ENCODE data around the gene DICER1.
A peak's percentile ranks its signal among the peaks of the same experiment; 100 is the strongest.

The DICER1 gene

GRCh38 chr14:95122621-95122945 is 34.7 kb downstream of the DICER1 start:
- no peak for FAIRE-seq

GRCh38 chr14:95121911-95122620 is 35.3 kb downstream of the DICER1 start:
- no peak for FAIRE-seq

DNA sequence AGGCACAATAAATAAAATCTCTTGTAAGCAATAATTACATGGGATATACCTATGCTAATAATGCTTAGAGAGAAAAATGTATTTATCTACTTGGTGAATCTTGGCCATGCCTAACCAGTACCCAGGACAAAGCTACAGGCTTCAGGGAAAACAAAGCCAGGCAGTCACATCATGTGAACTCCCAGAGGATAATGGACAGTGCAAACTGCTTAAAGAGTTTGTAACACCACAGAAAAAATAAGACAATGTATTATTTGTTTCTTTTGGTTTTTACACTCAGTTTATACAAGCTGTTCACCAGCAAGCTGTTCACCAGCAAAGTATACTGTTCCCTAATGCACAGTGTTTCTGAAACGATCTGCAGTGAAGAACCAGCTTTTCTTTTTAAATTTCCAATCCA is 38.0 kb downstream of the DICER1 start:
- no peak for FAIRE-seq

DNA sequence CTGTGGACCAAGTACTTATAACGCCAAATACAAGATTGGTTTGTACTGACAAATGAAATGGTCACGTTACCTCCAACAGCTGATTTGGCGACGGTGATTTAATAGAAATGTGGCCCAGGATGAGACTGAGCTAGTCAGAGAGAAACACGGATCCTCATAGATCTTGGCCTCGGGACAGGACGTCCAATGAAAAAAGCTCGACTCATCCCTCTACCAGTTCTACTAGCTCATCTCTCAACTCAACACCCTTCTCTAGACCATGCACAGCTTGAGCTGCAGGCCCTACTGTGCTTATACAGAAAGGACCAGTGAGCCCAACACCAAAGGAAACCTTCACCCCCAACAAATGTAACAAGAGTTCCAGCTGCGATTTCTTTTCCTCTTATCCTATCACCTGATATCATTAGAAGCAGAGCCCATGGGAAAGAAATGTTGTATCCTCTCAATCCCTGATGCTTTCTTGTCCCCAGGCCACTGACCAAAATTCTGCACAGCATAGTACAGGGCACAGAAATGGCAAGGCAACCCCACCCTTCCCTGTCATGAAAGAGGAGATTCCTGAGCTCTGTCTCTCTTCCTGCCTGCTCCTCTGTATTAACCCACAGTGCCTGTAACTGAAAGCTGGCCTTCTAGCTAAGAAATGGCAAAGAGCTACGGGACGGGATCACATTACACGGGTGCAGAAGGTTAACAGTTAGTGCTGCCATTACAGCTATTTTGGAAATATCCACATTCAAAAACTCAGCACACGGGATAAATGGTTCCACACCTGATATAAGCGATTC is 39.2 kb downstream of the DICER1 start:
- FAIRE-seq: no peak

DNA sequence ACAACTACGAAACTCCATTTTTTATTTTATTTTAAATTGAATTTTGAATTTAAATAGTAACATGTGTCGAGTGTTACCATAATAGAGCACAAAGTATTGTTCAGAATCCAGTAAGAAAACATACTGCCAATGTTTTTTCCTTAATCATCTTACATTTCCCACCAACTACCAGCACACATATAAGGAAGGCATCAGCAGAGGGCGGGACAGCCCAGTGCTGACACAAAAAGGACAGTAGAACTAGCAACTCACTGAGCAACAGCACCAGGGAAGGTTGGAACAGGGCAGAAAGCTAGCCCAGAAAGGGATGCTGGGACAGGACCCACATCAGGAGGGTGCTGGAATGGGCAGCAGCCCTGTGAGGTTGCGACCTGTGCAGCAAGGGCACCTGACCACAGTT is 43.9 kb downstream of the DICER1 start:
- FAIRE-seq: no peak

DNA sequence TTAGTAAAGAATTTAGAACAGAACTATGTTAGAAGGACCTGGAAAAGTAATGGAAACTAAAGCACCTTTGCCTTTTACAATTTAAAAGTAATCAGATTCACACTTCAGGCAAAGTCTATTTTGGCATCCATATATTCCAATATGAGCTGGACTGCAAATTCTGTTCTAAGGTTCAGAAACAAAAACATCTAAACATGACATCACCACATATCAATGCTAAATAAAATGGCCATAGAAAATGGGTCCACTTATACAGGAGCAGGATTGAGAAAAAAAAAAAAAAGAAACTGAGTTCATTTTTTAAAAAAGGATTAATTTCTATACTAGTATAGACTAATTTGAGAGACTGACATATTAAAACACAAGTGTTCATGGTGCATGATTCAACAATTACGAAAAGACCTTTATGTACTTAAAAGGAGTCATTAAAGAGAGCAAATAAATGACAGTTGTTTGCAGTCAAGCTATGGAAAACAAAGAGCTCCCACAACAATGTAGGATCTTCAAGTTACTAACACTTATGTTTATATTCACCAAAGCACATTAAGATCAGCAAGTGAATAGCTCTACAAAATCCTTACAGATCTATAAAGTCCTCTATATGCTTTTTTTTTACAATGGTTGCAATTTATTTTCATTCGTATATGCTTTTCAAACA is 45.7 kb downstream of the DICER1 start:
- FAIRE-seq: peak; percentile 56

- FAIRE-seq: no peak
Measured at GRCh38 chr14:95110178-95110577, 47.2 kb downstream of the DICER1 start.

DNA sequence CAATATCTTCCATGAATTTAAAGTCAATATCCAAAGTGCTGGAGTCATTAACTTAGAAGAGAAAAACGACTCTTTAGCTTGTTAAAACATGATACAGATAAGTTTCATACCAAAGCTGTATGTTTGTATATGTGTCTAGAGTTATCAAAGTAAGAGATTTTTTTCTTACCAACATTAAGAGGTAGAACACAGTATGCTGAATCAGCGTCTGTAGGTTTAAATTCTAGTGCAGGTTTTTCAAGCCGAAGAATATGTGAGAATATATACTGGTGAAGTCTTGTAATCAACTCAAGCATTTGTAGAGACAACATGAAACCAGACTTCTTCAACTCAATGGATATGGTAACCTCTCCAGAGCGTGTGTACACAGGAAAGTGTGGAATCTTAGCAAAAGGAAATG is 49.6 kb downstream of the DICER1 start:
- no peak for FAIRE-seq

DNA sequence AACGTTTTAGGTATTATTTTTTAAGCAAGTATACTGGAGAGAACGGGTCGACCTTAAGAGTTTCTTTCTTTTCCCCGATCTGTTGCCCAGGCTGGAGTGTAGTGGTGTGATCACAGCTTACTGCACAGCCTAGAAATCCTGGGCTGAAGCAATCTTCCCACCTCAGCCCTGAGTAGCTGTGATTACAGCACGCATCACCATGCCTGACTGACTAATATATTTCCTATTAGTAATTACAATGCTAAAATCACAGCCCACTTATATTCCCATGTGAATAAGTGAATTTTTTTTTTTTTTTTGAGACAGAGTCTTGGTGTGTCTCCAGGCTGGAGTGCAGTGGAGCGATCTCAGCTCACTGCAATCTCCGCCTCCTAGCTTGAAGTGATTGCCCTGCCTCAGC is 50.4 kb downstream of the DICER1 start:
- FAIRE-seq: no peak

GRCh38 chr14:95104911-95105310 is 52.4 kb downstream of the DICER1 start:
- FAIRE-seq: no peak

DNA sequence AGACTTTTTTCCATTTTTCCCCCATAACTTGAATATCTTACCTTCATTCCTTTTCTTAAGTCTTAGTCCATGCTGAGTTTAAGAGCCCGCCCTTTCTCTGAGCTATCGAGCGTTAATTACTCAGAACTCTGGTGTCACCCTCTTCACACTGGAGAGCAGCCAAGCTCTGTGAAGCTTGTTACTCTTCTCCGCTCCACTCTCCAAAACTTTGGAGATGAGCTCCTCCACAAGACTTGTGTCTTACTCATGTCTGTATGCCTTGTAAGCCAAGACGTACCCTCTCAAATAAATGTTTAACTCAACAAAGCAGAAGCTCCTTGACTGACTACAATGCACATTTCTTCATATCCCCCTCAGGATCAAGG is 54.7 kb downstream of the DICER1 start:
- no peak for FAIRE-seq

DNA sequence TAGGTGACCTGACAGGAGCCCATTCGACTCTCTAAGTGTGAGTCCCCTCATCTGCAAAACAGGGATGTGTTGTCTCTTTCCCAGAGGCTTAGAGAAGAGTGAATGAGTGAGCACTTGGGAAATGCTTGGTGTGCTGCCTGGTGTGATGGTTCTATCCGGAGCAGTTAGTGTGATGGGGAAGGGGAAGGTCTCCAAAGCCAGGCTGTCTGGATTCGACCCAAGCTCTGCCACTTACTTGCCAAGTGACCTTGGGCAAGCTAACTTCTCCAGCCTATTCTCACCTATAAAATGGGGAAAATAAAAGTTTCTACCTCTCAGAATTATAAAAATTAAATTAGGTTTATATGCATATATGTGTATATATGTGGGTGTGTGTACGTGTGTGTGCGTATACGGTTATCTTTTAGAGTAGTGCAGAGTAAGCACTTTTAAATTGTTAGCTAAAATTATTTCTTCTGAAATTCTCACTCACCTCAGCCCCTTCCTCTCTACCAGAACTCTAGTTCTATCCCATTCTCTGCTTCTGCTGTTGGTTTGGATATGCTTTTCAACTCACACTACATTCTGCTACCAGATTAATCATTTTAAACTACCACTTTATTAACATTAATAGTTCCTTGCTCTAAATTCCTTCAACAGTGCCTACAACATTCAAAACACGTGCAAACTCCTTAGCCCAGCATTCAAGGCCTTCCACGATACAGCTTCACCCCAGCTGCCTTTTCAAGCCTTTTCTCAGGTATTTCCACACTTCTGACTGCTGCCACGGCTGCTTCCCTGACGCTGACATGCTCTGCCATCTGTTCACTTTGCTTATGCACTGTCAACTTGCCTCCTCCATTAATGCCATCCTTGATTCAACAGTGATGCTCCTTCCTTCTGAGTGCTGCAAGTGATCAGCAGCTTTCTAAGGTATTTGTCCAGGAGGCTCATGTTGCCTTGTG is 55.3 kb downstream of the DICER1 start:
- FAIRE-seq: no peak

GRCh38 chr14:95098984-95099599 is 58.2 kb downstream of the DICER1 start:
- no peak for FAIRE-seq

DNA sequence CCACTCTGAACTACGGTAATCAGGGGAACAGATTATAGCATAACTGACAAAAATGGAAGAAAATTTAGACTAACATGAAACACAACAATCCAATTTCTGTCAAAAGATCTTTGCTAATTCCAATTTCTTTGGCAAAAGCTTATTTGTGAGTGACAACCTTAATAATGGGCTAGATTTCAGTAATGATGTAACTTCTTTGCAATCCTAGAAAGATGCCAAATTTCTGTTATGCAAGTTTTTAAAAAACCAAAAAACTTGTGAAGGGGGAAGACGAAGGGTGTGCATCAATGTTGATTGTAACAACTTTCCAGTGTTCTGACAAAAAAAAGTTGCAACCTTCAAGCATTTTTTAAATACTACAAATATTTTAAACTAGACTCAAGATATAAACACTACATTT is 59.9 kb downstream of the DICER1 start:
- no peak for FAIRE-seq

- no peak for FAIRE-seq
Measured at GRCh38 chr14:95096476-95096875, 60.9 kb downstream of the DICER1 start.

GRCh38 chr14:95095996-95096395 is 61.3 kb downstream of the DICER1 start:
- no peak for FAIRE-seq

GRCh38 chr14:95092723-95093122 is 64.6 kb downstream of the DICER1 start:
- no peak for FAIRE-seq

- no peak for FAIRE-seq
Measured at GRCh38 chr14:95091581-95091980, 65.7 kb downstream of the DICER1 start.

DNA sequence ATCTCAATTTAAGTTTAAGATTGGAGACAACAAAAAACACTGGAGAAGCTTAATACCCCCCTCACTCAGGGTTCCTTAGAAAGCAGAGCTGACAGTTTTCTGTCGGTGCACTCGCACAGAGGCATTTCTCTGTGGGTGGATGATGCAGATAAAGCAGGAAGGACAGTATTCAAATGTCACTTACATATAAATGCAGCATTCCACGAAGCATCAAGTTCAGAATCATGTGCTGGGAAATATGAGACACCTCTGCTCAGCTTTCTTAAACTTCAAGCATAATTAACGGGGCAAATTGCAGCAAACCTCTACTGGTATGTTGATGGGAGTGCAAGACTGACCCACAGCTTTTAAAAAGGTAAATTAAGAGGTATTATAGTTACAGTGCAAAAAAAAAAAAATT is 68.7 kb downstream of the DICER1 start:
- FAIRE-seq: no peak

DNA sequence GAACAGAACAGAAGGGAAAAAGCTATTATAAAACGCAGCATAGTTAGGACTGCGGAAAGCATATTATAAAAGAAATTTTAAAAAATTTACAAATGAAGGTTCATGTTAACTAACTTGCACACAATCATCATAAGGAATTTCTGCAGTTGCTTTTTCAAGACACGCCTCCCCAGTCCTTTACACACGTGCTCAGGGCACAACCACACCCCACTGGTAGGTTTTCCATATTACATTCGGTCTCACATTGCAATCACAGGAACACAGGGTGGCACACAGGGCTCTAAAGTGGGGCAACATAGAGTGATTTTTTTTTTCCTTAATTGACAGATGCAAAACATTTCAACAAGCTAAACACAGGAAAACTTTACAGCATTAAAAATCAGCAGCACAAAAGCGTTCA is 69.7 kb downstream of the DICER1 start:
- no peak for FAIRE-seq

GRCh38 chr14:95085321-95085720 is 72.0 kb downstream of the DICER1 start:
- no peak for FAIRE-seq

DNA sequence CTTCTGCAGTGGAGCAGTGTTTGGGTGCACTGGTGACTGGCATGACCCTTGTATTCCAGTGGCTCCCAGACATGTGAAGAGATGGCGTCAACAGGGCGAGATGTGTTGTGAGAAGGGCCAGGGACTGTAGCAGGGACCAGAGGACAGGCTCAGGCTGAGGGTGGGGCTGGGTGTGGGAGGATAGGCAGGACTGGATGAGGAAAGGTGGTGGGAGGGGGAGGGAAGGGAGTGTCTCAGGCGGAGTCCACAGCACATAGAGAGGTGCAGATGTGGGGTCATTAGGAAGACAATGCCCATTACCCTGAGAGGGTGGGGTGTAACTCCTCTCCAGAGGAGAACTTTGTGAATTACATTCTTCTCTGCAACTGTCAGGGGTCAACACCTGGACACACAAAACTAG is 78.5 kb downstream of the DICER1 start:
- FAIRE-seq: no peak

DNA sequence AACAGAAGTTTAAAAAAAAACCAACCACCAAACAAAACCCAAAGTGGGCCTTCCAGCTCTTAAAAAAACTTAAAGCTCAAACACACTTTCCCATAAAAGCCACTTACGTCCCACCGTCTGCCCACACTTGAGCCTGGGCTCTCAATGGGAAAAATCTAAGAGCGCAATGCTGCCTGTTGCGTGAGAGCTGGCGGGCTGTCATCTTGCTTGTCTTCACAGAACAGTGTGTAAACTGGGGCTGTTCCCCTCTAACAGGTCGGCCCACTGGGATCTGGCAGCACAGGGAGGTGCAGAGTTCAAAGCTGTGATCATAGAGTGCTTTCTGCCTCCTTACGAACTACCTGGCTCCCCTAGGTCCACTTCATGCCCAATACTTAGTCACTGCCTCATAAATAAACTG is 80.0 kb downstream of the DICER1 start:
- FAIRE-seq: no peak
